Bronchial epithelial cell (primary cell): ENCODE results near the gene KRTAP4-3. TPM values are rescaled to one million over a fixed set of nuclear protein-coding genes. Genes with fewer than 3 reads are reported as not detected.

Source experiments
- DNase-seq: peaks from one replicate; pipeline ENCODE4 v3.0.0-alpha.2; 2010; ENCODE audit warnings: low read depth
- FAIRE-seq: peaks from 2 replicates; lab custom pipeline; 2011; peaks lifted over from hg19 to GRCh38; lab: Jason Lieb, UNC
- H3K27me3 ChIP-seq: 2 replicates; pipeline ENCODE4 v1.5.1; 2011; ENCODE audit warnings: low read length; ENCODE audit not compliant: control insufficient read depth, insufficient read depth
- H3K36me3 ChIP-seq: 2 replicates; pipeline ENCODE4 v1.5.1; 2011; ENCODE audit warnings: low read length; ENCODE audit not compliant: control insufficient read depth, insufficient read depth
- H3K4me3 ChIP-seq: 2 replicates; pipeline ENCODE4 v1.5.1; 2011; ENCODE audit warnings: mild to moderate bottlenecking, low read depth, low read length, control low read depth
- CTCF ChIP-seq: IDR thresholded peaks from 2 replicates; pipeline ENCODE4 v1.5.1; 2011; ENCODE audit warnings: mild to moderate bottlenecking, moderate library complexity, low read length, control low read depth, inconsistent platforms; ENCODE audit not compliant: insufficient read depth, severe bottlenecking
- total RNA-seq: library from RNA; depleted of rRNA; stranded (reverse); fragments of >200 nt; gene quantifications from 2 replicates; pipeline ENCODE4 v1.2.1, GENCODE V29; 2014

KRTAP4-3 gene
- total RNA-seq, 1 donor from 2014 or later = not detected

DNA sequence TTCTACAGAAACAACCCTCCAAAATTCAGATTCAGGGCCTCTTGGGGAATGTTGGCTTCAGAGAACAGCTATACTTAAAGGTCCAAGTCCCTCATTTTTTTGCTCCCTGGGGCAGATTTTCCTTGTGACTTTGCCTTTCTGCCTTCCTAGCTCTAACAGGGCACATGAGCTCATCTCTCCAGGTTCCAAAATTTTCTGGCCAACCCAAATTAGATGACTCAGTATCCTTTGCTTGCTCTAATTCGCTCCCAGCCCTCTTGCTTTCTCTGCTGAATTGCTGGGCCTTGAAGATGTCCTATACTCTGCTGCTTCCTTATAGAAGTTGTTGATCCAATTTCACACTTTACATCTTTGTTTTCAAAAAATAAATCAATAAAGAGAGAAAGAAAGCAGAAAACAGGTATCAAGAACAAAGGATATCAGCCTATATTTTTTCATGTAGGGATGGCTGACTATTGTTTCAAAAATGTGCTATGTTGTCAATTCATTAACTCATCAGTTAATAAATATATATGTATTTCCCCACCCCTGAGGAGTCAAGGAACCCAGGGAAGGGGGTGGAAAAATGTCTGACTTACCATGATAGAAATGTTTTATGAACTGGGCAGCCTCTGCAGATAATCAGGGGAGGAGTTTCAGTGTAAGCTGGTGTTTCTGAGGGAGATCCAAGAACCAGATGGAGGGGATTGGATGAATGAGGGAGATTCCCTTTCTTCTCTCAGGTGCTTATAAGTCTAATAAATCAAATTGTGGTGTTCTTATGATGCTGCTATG is 11.0 kb upstream of the KRTAP4-3 start:
- no peak overlapping the region for H3K4me3 ChIP-seq
- H3K36me3 ChIP-seq = no peaks in the 10 kb centered on the region
- TF ChIP-seq CTCF = no peak
- no peaks in the 10 kb centered on the region for H3K27me3 ChIP-seq
- DNase-seq = peak; percentile 21
- FAIRE-seq = no peak

- peak; percentile 81 for FAIRE-seq
- H3K36me3 ChIP-seq = no peaks in the 10 kb centered on the region
- no peak overlapping the region for H3K4me3 ChIP-seq
These were observed 10.3 kb upstream of the KRTAP4-3 start for GRCh38 chr17:41178341-41178740.

GRCh38 chr17:41177727-41178271 is 9.8 kb upstream of the KRTAP4-3 start, which contains the start of gene KRTAP4-2:
Gene KRTAP4-2, minus strand, starts transcription at chr17:41178221. Its CDS starts 57 bp downstream, at chr17:41178164.
- DNase-seq (no peak), FAIRE-seq (no peak)
- Histone ChIP-seq H3K4me3 (no peak within 1 kb of the TSS), H3K27me3 (no peaks in the 10 kb centered on the region), H3K36me3 (no peaks in the 10 kb centered on the region)
- no peak for TF ChIP-seq CTCF

More at GRCh38 chr17:41178341-41178740, 10.3 kb upstream of the KRTAP4-3 start:
- no peak for TF ChIP-seq CTCF
- H3K27me3 ChIP-seq = no peaks in the 10 kb centered on the region
- peak; percentile 83 for DNase-seq

DNA sequence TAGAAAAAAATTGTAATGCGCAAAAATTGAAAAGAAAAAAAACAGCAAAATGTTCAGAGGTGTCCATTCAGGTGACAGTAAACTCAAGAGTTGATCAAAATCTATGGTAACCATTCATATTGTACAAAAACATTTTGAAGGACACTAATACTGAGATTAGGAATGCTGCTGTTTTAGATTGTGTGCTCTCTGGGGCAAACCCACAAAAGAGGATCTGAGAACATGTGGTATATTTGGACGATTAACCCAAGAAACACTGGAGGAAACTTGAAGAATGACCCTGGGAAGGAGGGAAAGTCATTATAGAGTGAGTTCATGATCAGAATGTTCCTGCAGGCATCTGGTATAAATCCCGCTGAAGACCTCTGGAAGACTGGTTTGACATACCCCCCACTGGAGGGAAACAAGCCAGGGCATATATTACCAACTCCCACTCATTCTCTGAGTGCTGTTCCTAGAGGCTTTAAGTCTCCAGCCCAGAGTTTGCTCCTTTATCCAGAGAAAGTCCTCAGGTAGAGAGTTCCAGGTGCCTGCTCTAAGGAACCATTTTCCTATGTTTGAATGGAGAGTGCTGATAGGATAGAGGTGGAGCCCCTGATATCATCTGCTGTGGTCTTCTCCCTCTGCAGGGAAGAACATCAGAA is 8.8 kb upstream of the KRTAP4-3 start:
- Histone ChIP-seq H3K27me3 (no peaks in the 10 kb centered on the region), H3K4me3 (no peak overlapping the region), H3K36me3 (no peaks in the 10 kb centered on the region)
- FAIRE-seq = no peak
- no peak for TF ChIP-seq CTCF
- DNase-seq = no peak

GRCh38 chr17:41171886-41172285 is 3.9 kb upstream of the KRTAP4-3 start:
- no peaks in the 10 kb centered on the region for H3K36me3 ChIP-seq
- no peak for FAIRE-seq
- H3K27me3 ChIP-seq = no peaks in the 10 kb centered on the region
- DNase-seq = no peak
- no peak overlapping the region for H3K4me3 ChIP-seq
- no peak for TF ChIP-seq CTCF
